Loucy (cell line): ENCODE data around the gene MOB1B.

Experiments used
- CTCF ChIP-seq: fragments of 200-600 bp; sonication (generic); conservative IDR thresholded peaks from 2 replicates; pipeline ENCODE4 v1.5.1; 2014; ENCODE audit warnings: mild to moderate bottlenecking, antibody characterized with exemption, low read length
- EZH2phosphoT487 ChIP-seq: fragments of 200-600 bp; IDR thresholded peaks from 2 replicates; pipeline ENCODE4 v1.6.1; 2018; ENCODE audit warnings: antibody characterized with exemption, mild to moderate bottlenecking, moderate library complexity, borderline replicate concordance

GRCh38 chr4:70859066-70859465, 43.1 kb upstream of the MOB1B start:
- TF ChIP-seq CTCF: no peak
- no peak for TF ChIP-seq EZH2phosphoT487
